Colonic mucosa (tissue), 4 donors: ENCODE data around the gene AP2A1. TPM values are rescaled to one million over a fixed set of nuclear protein-coding genes. Genes with fewer than 3 reads are reported as not detected.

Experiments
- DNase-seq: peaks from one replicate; pipeline ENCODE4 v3.0.0-alpha.2; 2020
- H3K27ac ChIP-seq: fragments of 200-600 bp; one replicate; pipeline ENCODE4 v1.8.0; 2021
- H3K27me3 ChIP-seq: fragments of 200-600 bp; one replicate; pipeline ENCODE4 v1.8.0; 2021
- H3K36me3 ChIP-seq: fragments of 200-600 bp; one replicate; pipeline ENCODE4 v1.8.0; 2021
- H3K4me1 ChIP-seq: fragments of 200-600 bp; one replicate; pipeline ENCODE4 v1.8.0; 2021; ENCODE audit warnings: mild to moderate bottlenecking
- H3K4me3 ChIP-seq: fragments of 200-600 bp; one replicate; pipeline ENCODE4 v1.8.0; 2021
- H3K9ac ChIP-seq, 2 donors: one replicate each; pipeline ENCODE4 v1.7.0; 2013; ENCODE audit warnings: control low read depth in 2 of 2, low read depth in 2 of 2, low read length in 2 of 2
- H3K9me3 ChIP-seq: fragments of 200-600 bp; one replicate; pipeline ENCODE4 v1.8.0; 2021
- intact Hi-C: fragments of 100-400 bp; cut with DNase I; formaldehyde crosslinking; loops from one replicate; pipeline ENCODE4 v1.14.1; 2022
- total RNA-seq, 2 donors: library from RNA; stranded (reverse); fragmentation: NEBNext Ultra II Directional in 1 of 2; extraction: Animal tissue kit (Norgen Biotek cat#: 25700) in 1 of 2; gene quantifications; one replicate each; pipeline ENCODE4 v1.2.1, GENCODE V29; 2021
- TF ChIP-seq, protein P1 (sequence below): fragments of 200-600 bp; IDR thresholded peaks from one replicate; pipeline ENCODE4 v1.8.0; 2022; ENCODE audit warnings: antibody characterized with exemption, mild to moderate bottlenecking
- donor health status: healthy.
- donor health status: DM: no; HTN: no; CAD: no.
- donor health status: DM: no; HTN: no; CAD: no.

Gene AP2A1
- total RNA-seq, 2 donors from 2014 or later, result 80.0 to 92.1 TPM

DNA sequence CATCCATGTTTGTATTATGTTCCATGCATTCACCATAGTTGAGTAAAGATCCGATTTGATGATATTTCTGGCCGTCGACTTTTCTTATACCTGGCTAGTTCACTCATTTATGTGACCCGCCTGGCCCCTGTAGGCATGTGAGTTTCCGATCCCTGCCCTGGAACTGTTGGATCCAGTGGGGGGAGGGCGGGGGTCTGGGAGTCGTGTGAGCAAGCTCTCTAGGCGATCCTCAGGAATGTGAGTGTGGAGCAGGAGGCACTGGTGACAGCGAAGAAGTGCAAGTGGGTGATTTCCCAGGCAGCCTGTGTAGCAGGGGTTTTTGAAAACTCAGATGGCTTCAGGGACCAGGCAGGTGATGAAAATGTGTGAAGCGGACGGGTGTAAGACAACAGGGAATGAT is 73.5 kb downstream of the AP2A1 start:
- no peaks in the 10 kb centered on the region for H3K9me3 ChIP-seq
- no peaks in the 10 kb centered on the region for H3K4me1 ChIP-seq
- no peaks in the 10 kb centered on the region for H3K27me3 ChIP-seq
- H3K9ac ChIP-seq, result no peak overlapping the region
- intact Hi-C loops, result no loop called here
- DNase-seq, result no peak
- H3K27ac ChIP-seq, result no peak overlapping the region
- TF ChIP-seq, protein P1, sequence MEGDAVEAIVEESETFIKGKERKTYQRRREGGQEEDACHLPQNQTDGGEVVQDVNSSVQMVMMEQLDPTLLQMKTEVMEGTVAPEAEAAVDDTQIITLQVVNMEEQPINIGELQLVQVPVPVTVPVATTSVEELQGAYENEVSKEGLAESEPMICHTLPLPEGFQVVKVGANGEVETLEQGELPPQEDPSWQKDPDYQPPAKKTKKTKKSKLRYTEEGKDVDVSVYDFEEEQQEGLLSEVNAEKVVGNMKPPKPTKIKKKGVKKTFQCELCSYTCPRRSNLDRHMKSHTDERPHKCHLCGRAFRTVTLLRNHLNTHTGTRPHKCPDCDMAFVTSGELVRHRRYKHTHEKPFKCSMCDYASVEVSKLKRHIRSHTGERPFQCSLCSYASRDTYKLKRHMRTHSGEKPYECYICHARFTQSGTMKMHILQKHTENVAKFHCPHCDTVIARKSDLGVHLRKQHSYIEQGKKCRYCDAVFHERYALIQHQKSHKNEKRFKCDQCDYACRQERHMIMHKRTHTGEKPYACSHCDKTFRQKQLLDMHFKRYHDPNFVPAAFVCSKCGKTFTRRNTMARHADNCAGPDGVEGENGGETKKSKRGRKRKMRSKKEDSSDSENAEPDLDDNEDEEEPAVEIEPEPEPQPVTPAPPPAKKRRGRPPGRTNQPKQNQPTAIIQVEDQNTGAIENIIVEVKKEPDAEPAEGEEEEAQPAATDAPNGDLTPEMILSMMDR, result no peak
- H3K4me3 ChIP-seq, result no peak overlapping the region
- peaks cover 9% of the 10 kb centered on the region for H3K36me3 ChIP-seq

DNA sequence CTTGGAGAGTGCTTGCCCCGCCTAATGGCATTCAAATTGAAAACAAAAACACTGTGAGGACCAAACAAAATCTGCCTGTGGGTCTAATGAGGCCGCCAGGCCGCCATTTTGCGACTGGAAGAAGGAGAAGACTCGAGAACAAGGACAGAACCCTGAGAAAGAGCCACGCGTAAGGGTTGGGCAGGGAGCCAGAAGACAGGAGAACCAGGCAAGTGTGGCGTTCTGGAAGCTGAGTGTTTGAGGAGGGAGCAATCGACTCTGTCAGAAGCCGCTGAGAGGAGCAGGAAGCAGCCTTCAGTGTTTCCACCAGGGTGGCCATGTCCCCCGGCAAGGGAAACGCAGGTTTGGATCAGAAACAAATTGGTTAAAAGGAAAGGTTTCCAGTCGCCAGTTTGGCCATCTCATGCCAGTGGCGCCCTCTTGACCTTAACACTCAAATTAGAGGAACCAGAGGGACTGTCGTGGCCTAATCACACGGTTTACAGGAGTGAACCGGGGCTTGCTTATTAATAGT is 74.0 kb downstream of the AP2A1 start:
- Histone ChIP-seq H3K9ac (no peak overlapping the region), H3K4me3 (no peak overlapping the region)

DNA sequence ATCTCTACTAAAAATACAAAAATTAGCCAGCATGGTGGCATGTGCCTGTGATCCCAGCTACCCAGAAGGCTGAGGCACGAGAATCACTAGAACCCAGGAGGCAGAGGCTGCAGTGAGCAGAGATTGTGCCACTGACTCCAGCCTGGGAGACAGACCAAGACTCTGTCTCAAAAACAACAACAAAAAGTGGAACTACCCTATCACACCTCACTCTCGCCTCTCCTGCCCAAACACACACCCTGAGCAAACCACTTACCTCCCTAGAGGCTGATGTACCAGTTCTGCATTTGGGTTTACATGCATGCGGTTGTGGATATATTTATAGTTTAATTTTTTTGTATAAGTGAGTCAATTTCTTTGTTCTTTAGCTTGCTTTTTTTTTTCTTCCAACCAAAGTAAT is 76.5 kb downstream of the AP2A1 start:
- Histone ChIP-seq H3K4me3 (no peak overlapping the region), H3K9ac (no peak overlapping the region), H3K27me3 (no peaks in the 10 kb centered on the region), H3K4me1 (no peaks in the 10 kb centered on the region), H3K27ac (no peak overlapping the region), H3K36me3 (no peaks in the 10 kb centered on the region), H3K9me3 (no peaks in the 10 kb centered on the region)
- intact Hi-C loops, result no loop called here
- DNase-seq, result no peak
- TF ChIP-seq, protein P1, result no peak

More for the DNA sequence above, 74.0 kb downstream of the AP2A1 start:
- Histone ChIP-seq H3K36me3 (peaks cover 4% of the 10 kb centered on the region), H3K4me1 (no peaks in the 10 kb centered on the region), H3K27ac (no peak overlapping the region), H3K9me3 (no peaks in the 10 kb centered on the region), H3K27me3 (no peaks in the 10 kb centered on the region)
- intact Hi-C loops, result no loop called here
- TF ChIP-seq, protein P1, result no peak
- DNase-seq, result no peak

DNA sequence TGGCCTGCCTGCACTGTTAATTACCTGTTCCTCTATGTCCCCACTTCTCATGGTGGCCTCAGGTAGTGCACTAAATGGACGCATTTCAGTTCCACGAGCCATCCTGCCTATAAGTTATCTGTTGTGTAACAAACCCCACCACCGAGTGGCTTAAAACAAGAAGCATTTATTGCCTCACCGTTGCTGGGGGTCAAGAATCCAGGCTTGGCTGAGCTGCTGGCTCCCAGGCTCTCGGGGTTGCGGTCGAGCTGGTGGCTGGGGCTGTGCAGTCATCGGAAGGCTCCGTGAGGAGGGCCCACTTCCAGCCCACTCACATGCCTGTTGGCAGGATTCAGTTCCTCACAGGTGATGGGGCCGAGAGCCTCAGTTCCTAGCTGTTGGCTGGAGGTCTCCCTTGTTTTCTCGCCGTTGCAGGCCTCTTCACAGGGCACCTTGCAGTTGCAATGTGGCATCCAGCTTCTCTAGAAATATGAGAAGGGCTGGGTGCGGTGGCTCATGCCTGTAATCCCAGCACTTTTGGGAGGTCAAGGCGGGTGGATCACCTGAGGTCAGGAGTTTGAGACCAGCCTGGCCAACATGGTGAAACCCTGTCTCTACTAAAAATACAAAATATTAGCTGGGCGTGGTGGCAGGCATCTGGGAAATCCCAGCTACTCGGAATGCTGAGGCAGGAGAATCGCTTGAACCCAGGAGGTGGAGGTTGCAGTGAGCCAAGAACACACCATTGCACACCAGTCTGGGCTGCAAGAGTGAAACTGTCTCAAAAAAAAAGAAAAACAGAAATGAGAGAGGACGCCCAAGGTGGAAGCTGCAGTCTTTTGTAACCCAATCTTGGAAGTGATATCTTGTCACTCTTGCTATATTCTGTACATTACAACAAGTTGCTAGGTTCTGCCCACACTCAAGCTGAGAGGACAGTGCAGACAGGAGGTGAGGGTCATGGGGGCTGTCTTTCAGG is 77.6 kb downstream of the AP2A1 start:
- intact Hi-C loops, result no loop called here
- Histone ChIP-seq H3K4me1 (no peaks in the 10 kb centered on the region), H3K9me3 (no peaks in the 10 kb centered on the region), H3K9ac (no peak overlapping the region), H3K27ac (no peak overlapping the region), H3K4me3 (no peak overlapping the region), H3K27me3 (no peaks in the 10 kb centered on the region), H3K36me3 (no peaks in the 10 kb centered on the region)
- no peak for DNase-seq
- TF ChIP-seq, protein P1, result no peak

DNA sequence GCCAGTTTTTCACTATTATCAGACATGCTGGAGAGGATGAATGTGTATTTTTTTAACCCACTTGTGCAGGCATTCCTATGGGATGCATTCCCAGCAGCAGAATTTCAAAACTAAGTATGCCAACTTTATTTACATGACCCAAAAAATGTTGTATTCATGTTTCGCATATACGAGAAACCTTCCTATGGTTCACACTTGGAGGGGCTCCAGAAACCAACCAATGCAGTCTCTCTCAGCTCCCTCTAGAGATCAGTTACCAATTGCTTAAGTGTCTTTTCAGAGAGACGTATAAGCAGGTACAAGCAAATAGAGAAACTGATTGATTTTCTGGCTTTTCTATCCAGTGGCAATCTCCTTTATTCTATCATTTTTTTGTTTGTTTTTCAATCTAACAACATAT is 78.6 kb downstream of the AP2A1 start:
- H3K9me3 ChIP-seq, result no peaks in the 10 kb centered on the region
- intact Hi-C loops, result no loop called here
- H3K9ac ChIP-seq, result no peak overlapping the region
- TF ChIP-seq, protein P1, result no peak
- DNase-seq, result no peak
- H3K36me3 ChIP-seq, result no peaks in the 10 kb centered on the region
- H3K4me3 ChIP-seq, result no peak overlapping the region
- no peaks in the 10 kb centered on the region for H3K4me1 ChIP-seq
- no peaks in the 10 kb centered on the region for H3K27me3 ChIP-seq
- H3K27ac ChIP-seq, result no peak overlapping the region
